ENCODE measurements around the gene CLCN4. TPM values are rescaled to one million over a fixed set of nuclear protein-coding genes. Genes with fewer than 3 reads are reported as not detected.

CLCN4 gene
- total and polyA plus RNA-seq, 9 donors, result 0.36 to 4.2 (median 3.0) TPM

- 49 to 78% (median 60%) methylated on average over 3 of the region's 3 CpGs for WGBS, 3 donors
These were observed 12.4 kb downstream of the CLCN4 start for GRCh38 chrX:10169175-10169574.

DNA sequence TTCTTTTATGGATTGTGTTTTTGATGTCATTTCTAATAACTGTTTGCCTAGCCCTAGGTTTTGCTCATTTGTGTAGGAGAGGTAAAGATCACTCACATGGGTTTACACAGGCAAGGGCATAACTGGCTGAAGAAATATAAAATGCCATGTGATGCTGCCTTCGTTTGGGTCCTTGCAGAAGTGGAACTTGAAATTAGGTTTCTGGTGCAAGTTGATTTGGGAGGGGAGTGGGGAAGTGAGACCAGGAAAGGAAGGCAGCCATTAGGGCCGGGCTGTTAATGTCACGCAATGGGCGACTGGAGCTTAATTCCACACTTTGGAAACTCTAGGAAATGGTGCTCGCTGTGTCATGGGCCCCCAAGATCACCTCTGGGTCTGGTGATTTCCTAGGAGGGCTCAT, 14.5 kb downstream of the CLCN4 start:
- H3K9me3 ChIP-seq, result no peaks in the 10 kb centered on the region
- WGBS, 3 donors, result 64 to 74% (median 71%) methylated on average over 5 of the region's 5 CpGs
- H3K4me3 ChIP-seq, result no peak overlapping the region
- H3K27me3 ChIP-seq, result no peaks in the 10 kb centered on the region
- H3K4me1 ChIP-seq (ENCODE audit: insufficient read depth), result peaks cover 11% of the 10 kb centered on the region
- intact Hi-C loops (cut with DNase I), result no loop called here
- no peaks in the 10 kb centered on the region for H3K36me3 ChIP-seq
- no peak for DNase-seq
- TF ChIP-seq POLR2A (IDR thresholded peaks at IDR 0.05), result no peak
- no peak for TF ChIP-seq EP300 (IDR thresholded peaks at IDR 0.05)
- no peak for TF ChIP-seq CTCF (IDR thresholded peaks at IDR 0.05)
- no peak overlapping the region for H3K27ac ChIP-seq

More at GRCh38 chrX:10169175-10169574, 12.4 kb downstream of the CLCN4 start:
- no peaks in the 10 kb centered on the region for H3K36me3 ChIP-seq
- no peaks in the 10 kb centered on the region for H3K9me3 ChIP-seq
- H3K27me3 ChIP-seq, result no peaks in the 10 kb centered on the region
- no peak for TF ChIP-seq EP300 (IDR thresholded peaks at IDR 0.05)
- TF ChIP-seq POLR2A (IDR thresholded peaks at IDR 0.05), result no peak
- no peak for TF ChIP-seq CTCF (IDR thresholded peaks at IDR 0.05)
- intact Hi-C loops (cut with DNase I), result no loop called here
- DNase-seq, result no peak
- H3K27ac ChIP-seq, result no peak overlapping the region
- H3K4me3 ChIP-seq, result no peak overlapping the region
- no peaks in the 10 kb centered on the region for H3K4me1 ChIP-seq (ENCODE audit: insufficient read depth)

GRCh38 chrX:10172877-10173276, 16.1 kb downstream of the CLCN4 start:
- no peak for DNase-seq
- Histone ChIP-seq H3K36me3 (no peaks in the 10 kb centered on the region), H3K27ac (peak overlapping the region; percentile 3 to 74), H3K9me3 (no peaks in the 10 kb centered on the region), H3K27me3 (no peaks in the 10 kb centered on the region), H3K4me3 (no peak overlapping the region), H3K4me1 (ENCODE audit: insufficient read depth) (peaks cover 13% of the 10 kb centered on the region)
- intact Hi-C loops (cut with DNase I), result no loop called here
- WGBS, 3 donors, result 27 to 49% (median 27%) methylated on average over 11 of the region's 11 CpGs
- no peak for TF ChIP-seq EP300 (IDR thresholded peaks at IDR 0.05)
- TF ChIP-seq POLR2A (IDR thresholded peaks at IDR 0.05), result no peak
- no peak for TF ChIP-seq CTCF (IDR thresholded peaks at IDR 0.05)

GRCh38 chrX:10173331-10173900, 16.6 kb downstream of the CLCN4 start:
- peak; percentile 81 to 85 (median 84) for DNase-seq
- Histone ChIP-seq H3K27ac (peak overlapping the region; percentile 3 to 74), H3K36me3 (no peaks in the 10 kb centered on the region), H3K4me3 (no peak overlapping the region), H3K4me1 (ENCODE audit: insufficient read depth) (peaks cover 13% of the 10 kb centered on the region), H3K27me3 (no peaks in the 10 kb centered on the region), H3K9me3 (no peaks in the 10 kb centered on the region)
- WGBS, 3 donors, result 18 to 41% (median 22%) methylated on average over 19 of the region's 19 CpGs
- TF ChIP-seq CTCF (IDR thresholded peaks at IDR 0.05), result no peak
- TF ChIP-seq EP300 (IDR thresholded peaks at IDR 0.05), result no peak
- no peak for TF ChIP-seq POLR2A (IDR thresholded peaks at IDR 0.05)
- intact Hi-C loops (cut with DNase I), result no loop called here

Measured in ovary (tissue), 9 donors.